Adipocyte (in vitro differentiated cells): Measurements from ENCODE around the gene TSPYL2.

Source experiments
- DNase-seq: peaks from one replicate; pipeline ENCODE4 v3.0.0-alpha.2; 2015; ENCODE audit warnings: low read depth
- H3K27me3 ChIP-seq: replicated peaks from 2 replicates; pipeline ENCODE4 v1.7.0; 2013; ENCODE audit warnings: mild to moderate bottlenecking, low read length, moderate library complexity; ENCODE audit not compliant: control insufficient read depth, insufficient read depth
- H3K36me3 ChIP-seq: 2 replicates; pipeline ENCODE4 v1.7.0; 2013; ENCODE audit warnings: low read length, mild to moderate bottlenecking, moderate library complexity; ENCODE audit not compliant: control insufficient read depth, insufficient read depth, severe bottlenecking
- H3K4me1 ChIP-seq: 2 replicates; pipeline ENCODE4 v1.7.0; 2013; ENCODE audit warnings: mild to moderate bottlenecking, low read length, moderate library complexity; ENCODE audit not compliant: control insufficient read depth, insufficient read depth
- H3K4me3 ChIP-seq: 2 replicates; pipeline ENCODE4 v1.7.0; 2013; ENCODE audit warnings: mild to moderate bottlenecking, low read length, moderate library complexity
- H3K9ac ChIP-seq: 2 replicates; pipeline ENCODE4 v1.7.0; 2013; ENCODE audit warnings: mild to moderate bottlenecking, low read length, moderate library complexity
- H3K9me3 ChIP-seq: 2 replicates; pipeline ENCODE4 v1.7.0; 2013; ENCODE audit warnings: mild to moderate bottlenecking, low read length, moderate library complexity; ENCODE audit not compliant: control insufficient read depth

Gene TSPYL2

GRCh38 chrX:53071064-53071463 is 11.1 kb upstream of the TSPYL2 start:
- H3K36me3 ChIP-seq: no peaks in the 10 kb centered on the region
- H3K27me3 ChIP-seq: peaks cover 9% of the 10 kb centered on the region
- H3K4me3 ChIP-seq: no peak overlapping the region
- H3K9me3 ChIP-seq: no peaks in the 10 kb centered on the region
- no peak for DNase-seq
- H3K9ac ChIP-seq: no peak overlapping the region
- peaks cover 2% of the 10 kb centered on the region for H3K4me1 ChIP-seq

- H3K9me3 ChIP-seq: no peaks in the 10 kb centered on the region
- no peak overlapping the region for H3K9ac ChIP-seq
- H3K36me3 ChIP-seq: no peaks in the 10 kb centered on the region
- peaks cover 2% of the 10 kb centered on the region for H3K4me1 ChIP-seq
- DNase-seq: peak; percentile 83
- peak overlapping the region; percentile 70 for H3K4me3 ChIP-seq
- peaks cover 9% of the 10 kb centered on the region for H3K27me3 ChIP-seq
Measured at GRCh38 chrX:53071604-53072417, 10.4 kb upstream of the TSPYL2 start.

- Histone ChIP-seq H3K36me3 (no peaks in the 10 kb centered on the region), H3K9ac (no peak overlapping the region), H3K4me3 (no peak overlapping the region), H3K27me3 (peaks cover 9% of the 10 kb centered on the region), H3K4me1 (peaks cover 2% of the 10 kb centered on the region), H3K9me3 (no peaks in the 10 kb centered on the region)
- DNase-seq: no peak
Measured at GRCh38 chrX:53072418-53073114, 9.6 kb upstream of the TSPYL2 start.

- H3K27me3 ChIP-seq: peaks cover 9% of the 10 kb centered on the region
- no peak overlapping the region for H3K9ac ChIP-seq
- H3K9me3 ChIP-seq: no peaks in the 10 kb centered on the region
- H3K4me3 ChIP-seq: no peak overlapping the region
- peaks cover 2% of the 10 kb centered on the region for H3K4me1 ChIP-seq
- H3K36me3 ChIP-seq: no peaks in the 10 kb centered on the region
- no peak for DNase-seq
Measured at GRCh38 chrX:53073115-53073586, 9.0 kb upstream of the TSPYL2 start.

GRCh38 chrX:53075011-53075410 is 7.2 kb upstream of the TSPYL2 start:
- Histone ChIP-seq H3K9ac (no peak overlapping the region), H3K4me1 (peaks cover 2% of the 10 kb centered on the region), H3K9me3 (no peaks in the 10 kb centered on the region), H3K36me3 (no peaks in the 10 kb centered on the region), H3K27me3 (peaks cover 9% of the 10 kb centered on the region), H3K4me3 (no peak overlapping the region)
- DNase-seq: no peak

- Histone ChIP-seq H3K9ac (no peak overlapping the region), H3K36me3 (no peaks in the 10 kb centered on the region), H3K4me3 (no peak overlapping the region), H3K27me3 (peaks cover 7% of the 10 kb centered on the region), H3K9me3 (no peaks in the 10 kb centered on the region), H3K4me1 (peaks cover 2% of the 10 kb centered on the region)
- DNase-seq: no peak
Measured at GRCh38 chrX:53076671-53077070, 5.5 kb upstream of the TSPYL2 start.

- Histone ChIP-seq H3K4me1 (no peaks in the 10 kb centered on the region), H3K27me3 (peaks cover 3% of the 10 kb centered on the region), H3K9ac (no peak overlapping the region), H3K36me3 (no peaks in the 10 kb centered on the region), H3K4me3 (no peak overlapping the region), H3K9me3 (no peaks in the 10 kb centered on the region)
- DNase-seq: no peak
Measured at GRCh38 chrX:53077207-53078197, 4.7 kb upstream of the TSPYL2 start.

- Histone ChIP-seq H3K9ac (no peak overlapping the region), H3K4me1 (peaks cover 8% of the 10 kb centered on the region), H3K36me3 (peaks cover under 1% of the 10 kb centered on the region), H3K9me3 (no peaks in the 10 kb centered on the region), H3K27me3 (peaks cover 5% of the 10 kb centered on the region), H3K4me3 (no peak overlapping the region)
- no peak for DNase-seq
Measured at GRCh38 chrX:53078943-53079342, 3.2 kb upstream of the TSPYL2 start.

- no peaks in the 10 kb centered on the region for H3K9me3 ChIP-seq
- peaks cover 11% of the 10 kb centered on the region for H3K4me1 ChIP-seq
- peaks cover 19% of the 10 kb centered on the region for H3K36me3 ChIP-seq
- DNase-seq: peak; percentile 36
- peak overlapping the region; percentile 58 for H3K9ac ChIP-seq
- peaks cover 6% of the 10 kb centered on the region for H3K27me3 ChIP-seq
- H3K4me3 ChIP-seq: peak overlapping the region; percentile 29
Measured at GRCh38 chrX:53080628-53081580, 1.3 kb upstream of the TSPYL2 start.
